Measurements from ENCODE around the gene TLE1. TPM values are rescaled to one million over a fixed set of nuclear protein-coding genes. Genes with fewer than 3 reads are reported as not detected.

The TLE1 gene
- total and polyA plus RNA-seq, 2 donors (not counting 1 experiment from before 2014, with no cell fraction given): 33.5 to 80.3 TPM

- DNase-seq (no peak), ATAC-seq (ENCODE audit: low read depth) (no peak)
- no peak for TF ChIP-seq EZH2 (IDR thresholded peaks at IDR 0.05; ENCODE audit: borderline replicate concordance, insufficient read depth, low read depth, low read length, poor library complexity, severe bottlenecking)
- no peak for TF ChIP-seq CTCF (IDR thresholded peaks at IDR 0.05)
- Histone ChIP-seq H3K4me2 (replicated peaks; ENCODE audit: low read depth, low read length, poor library complexity, severe bottlenecking) (no peak overlapping the region), H3K27me3 (replicated peaks in 1 of 4; ENCODE audit: control extremely low read depth in 1 of 4, control insufficient read depth in 3 of 4, insufficient read depth in 4 of 4, low read length in 3 of 4) (no peaks in the 10 kb centered on the region), H3K27ac (ENCODE audit: low read length in 2 of 2) (no peak overlapping the region), H3K79me2 (ENCODE audit: control insufficient read depth, insufficient read depth, low read length) (no peaks in the 10 kb centered on the region), H3K9ac (ENCODE audit: low read length) (no peak overlapping the region), H4K20me1 (ENCODE audit: control insufficient read depth, insufficient read depth, low read length, poor library complexity, severe bottlenecking) (no peaks in the 10 kb centered on the region), H3K9me3 (ENCODE audit: control extremely low read depth in 1 of 3, control insufficient read depth in 2 of 3, insufficient read depth in 1 of 3, low read length in 2 of 3) (no peaks in the 10 kb centered on the region), H3K4me3 (ENCODE audit: control extremely low read depth in 1 of 5, extremely low read depth in 1 of 5, insufficient read depth in 1 of 5, low read depth in 2 of 5, low read length in 4 of 5) (no peak overlapping the region), H3K4me1 (ENCODE audit: control insufficient read depth in 2 of 2, insufficient read depth in 2 of 2, low read length in 2 of 2) (peaks cover 3 to 5% of the 10 kb centered on the region in 2 donors), H2AFZ (ENCODE audit: insufficient read depth, low read depth, low read length, poor library complexity, severe bottlenecking) (no peak overlapping the region), H3K36me3 (replicated peaks in 1 of 2; ENCODE audit: control extremely low read depth in 1 of 2, control insufficient read depth in 1 of 2, extremely low read depth in 1 of 2, insufficient read depth in 2 of 2, low read length in 1 of 2) (no peaks in the 10 kb centered on the region)
- Mint-ChIP-seq H3K27me3 (no peaks in the 10 kb centered on the region), H3K4me3 (no peak overlapping the region), H3K27ac (no peak overlapping the region), H3K4me1 (peaks cover 12% of the 10 kb centered on the region), H3K9me3 (ENCODE audit: insufficient read depth) (no peaks in the 10 kb centered on the region)
- ChIA-PET CTCF (no interaction called here), POLR2A (no interaction called here)
- no CpG with 5 or more reads among the region's 2 CpGs for WGBS (ENCODE audit: insufficient coverage)
- intact Hi-C loops (cut with micrococcal nuclease): no loop called here
These were observed 131.8 kb downstream of the TLE1 start for GRCh38 chr9:81557452-81558090.

- no peak overlapping the region for H3K27ac Mint-ChIP-seq
- H3K4me1 ChIP-seq (ENCODE audit: control insufficient read depth in 2 of 2, insufficient read depth in 2 of 2, low read length in 2 of 2): peaks cover 3 to 5% of the 10 kb centered on the region in 2 donors
- no peak overlapping the region for H3K4me3 ChIP-seq (ENCODE audit: control extremely low read depth in 1 of 5, extremely low read depth in 1 of 5, insufficient read depth in 1 of 5, low read depth in 2 of 5, low read length in 4 of 5)
- 100% methylated on average over 1 of the region's 2 CpGs for WGBS (ENCODE audit: insufficient coverage)
- H3K27ac ChIP-seq (ENCODE audit: low read length in 2 of 2): no peak overlapping the region
- H3K4me1 Mint-ChIP-seq: peaks cover 12% of the 10 kb centered on the region
- no peaks in the 10 kb centered on the region for H4K20me1 ChIP-seq (ENCODE audit: control insufficient read depth, insufficient read depth, low read length, poor library complexity, severe bottlenecking)
- ChIA-PET POLR2A (no interaction called here), CTCF (no interaction called here)
- H3K9ac ChIP-seq (ENCODE audit: low read length): no peak overlapping the region
- H3K27me3 Mint-ChIP-seq: no peaks in the 10 kb centered on the region
- H3K9me3 Mint-ChIP-seq (ENCODE audit: insufficient read depth): no peaks in the 10 kb centered on the region
- H2AFZ ChIP-seq (ENCODE audit: insufficient read depth, low read depth, low read length, poor library complexity, severe bottlenecking): no peak overlapping the region
- ATAC-seq (ENCODE audit: low read depth) (no peak), DNase-seq (no peak)
- H3K27me3 ChIP-seq (replicated peaks in 1 of 4; ENCODE audit: control extremely low read depth in 1 of 4, control insufficient read depth in 3 of 4, insufficient read depth in 4 of 4, low read length in 3 of 4): no peaks in the 10 kb centered on the region
- no peak for TF ChIP-seq EZH2 (IDR thresholded peaks at IDR 0.05; ENCODE audit: borderline replicate concordance, insufficient read depth, low read depth, low read length, poor library complexity, severe bottlenecking)
- H3K79me2 ChIP-seq (ENCODE audit: control insufficient read depth, insufficient read depth, low read length): no peaks in the 10 kb centered on the region
- intact Hi-C loops (cut with micrococcal nuclease): no loop called here
- H3K4me3 Mint-ChIP-seq: no peak overlapping the region
- no peaks in the 10 kb centered on the region for H3K9me3 ChIP-seq (ENCODE audit: control extremely low read depth in 1 of 3, control insufficient read depth in 2 of 3, insufficient read depth in 1 of 3, low read length in 2 of 3)
- no peaks in the 10 kb centered on the region for H3K36me3 ChIP-seq (replicated peaks in 1 of 2; ENCODE audit: control extremely low read depth in 1 of 2, control insufficient read depth in 1 of 2, extremely low read depth in 1 of 2, insufficient read depth in 2 of 2, low read length in 1 of 2)
- no peak overlapping the region for H3K4me2 ChIP-seq (replicated peaks; ENCODE audit: low read depth, low read length, poor library complexity, severe bottlenecking)
These were observed 132.4 kb downstream of the TLE1 start for GRCh38 chr9:81556923-81557322.
